Measurements from ENCODE around the gene PPEF2. TPM values are rescaled to one million over a fixed set of nuclear protein-coding genes. Genes with fewer than 3 reads are reported as not detected.

The PPEF2 gene
- total RNA-seq, 2 donors from 2014 or later, result not detected

DNA sequence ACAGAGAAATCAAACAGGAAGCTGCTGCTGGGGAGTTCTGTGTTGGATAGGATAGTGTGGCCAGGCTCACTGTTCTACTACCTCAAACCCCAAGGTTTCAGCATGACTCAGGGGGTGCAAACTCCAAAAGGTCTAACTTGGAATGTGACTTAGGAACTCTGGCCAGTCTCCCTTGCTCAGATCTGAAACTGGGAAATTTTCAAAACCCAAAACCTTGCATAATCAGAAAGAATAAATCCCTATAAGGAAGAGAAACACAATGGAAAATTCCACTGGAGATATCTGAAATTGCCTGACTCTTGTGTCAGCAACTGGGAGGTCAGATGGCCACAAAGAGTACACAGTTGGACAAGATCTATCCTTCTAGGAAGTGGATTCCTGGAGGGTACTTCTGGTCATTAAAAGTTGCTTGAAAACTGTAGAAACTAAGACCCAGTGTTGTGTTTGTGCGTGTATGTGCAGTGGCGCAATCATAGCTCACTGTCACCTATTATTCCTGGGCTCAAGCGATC lies 58.0 kb downstream of the PPEF2 start:
- no peaks in the 10 kb centered on the region for H3K27me3 ChIP-seq (ENCODE audit: control insufficient read depth, insufficient read depth, low read length, poor library complexity, severe bottlenecking)
- no peak overlapping the region for H3K9ac ChIP-seq (ENCODE audit: extremely low read depth, low read length, poor library complexity, severe bottlenecking)
- H3K4me1 Mint-ChIP-seq, result peaks cover 9% of the 10 kb centered on the region
- no peaks in the 10 kb centered on the region for H3K27me3 Mint-ChIP-seq (ENCODE audit: insufficient read depth)
- H3K9me3 Mint-ChIP-seq, result no peaks in the 10 kb centered on the region
- no peaks in the 10 kb centered on the region for H3K4me1 ChIP-seq (ENCODE audit: control insufficient read depth, insufficient read depth, low read length)
- no peak overlapping the region for H3K4me3 ChIP-seq (ENCODE audit: low read length)
- no peak overlapping the region for H3K27ac Mint-ChIP-seq
- WGBS, 2 experiments (ENCODE audit: insufficient coverage in 1 of 2, insufficient read length in 1 of 2), result 92 to 97% methylated on average over 2 to 3 of the region's 3 CpGs
- H3K27ac ChIP-seq (ENCODE audit: low read depth, low read length), result no peak overlapping the region
- TF ChIP-seq, protein P1, sequence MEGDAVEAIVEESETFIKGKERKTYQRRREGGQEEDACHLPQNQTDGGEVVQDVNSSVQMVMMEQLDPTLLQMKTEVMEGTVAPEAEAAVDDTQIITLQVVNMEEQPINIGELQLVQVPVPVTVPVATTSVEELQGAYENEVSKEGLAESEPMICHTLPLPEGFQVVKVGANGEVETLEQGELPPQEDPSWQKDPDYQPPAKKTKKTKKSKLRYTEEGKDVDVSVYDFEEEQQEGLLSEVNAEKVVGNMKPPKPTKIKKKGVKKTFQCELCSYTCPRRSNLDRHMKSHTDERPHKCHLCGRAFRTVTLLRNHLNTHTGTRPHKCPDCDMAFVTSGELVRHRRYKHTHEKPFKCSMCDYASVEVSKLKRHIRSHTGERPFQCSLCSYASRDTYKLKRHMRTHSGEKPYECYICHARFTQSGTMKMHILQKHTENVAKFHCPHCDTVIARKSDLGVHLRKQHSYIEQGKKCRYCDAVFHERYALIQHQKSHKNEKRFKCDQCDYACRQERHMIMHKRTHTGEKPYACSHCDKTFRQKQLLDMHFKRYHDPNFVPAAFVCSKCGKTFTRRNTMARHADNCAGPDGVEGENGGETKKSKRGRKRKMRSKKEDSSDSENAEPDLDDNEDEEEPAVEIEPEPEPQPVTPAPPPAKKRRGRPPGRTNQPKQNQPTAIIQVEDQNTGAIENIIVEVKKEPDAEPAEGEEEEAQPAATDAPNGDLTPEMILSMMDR (conservative IDR thresholded peaks at IDR 0.05), result no peak
- DNase-seq, result no peak
- no peaks in the 10 kb centered on the region for H3K36me3 ChIP-seq (ENCODE audit: control insufficient read depth, insufficient read depth, low read length)
- no peak overlapping the region for H3K4me3 Mint-ChIP-seq
- no peaks in the 10 kb centered on the region for H3K9me3 ChIP-seq (ENCODE audit: control insufficient read depth, low read length)
- no peaks in the 10 kb centered on the region for H3K36me3 Mint-ChIP-seq (ENCODE audit: low read depth)

GRCh38 chr4:75843596-75843995 lies 58.7 kb downstream of the PPEF2 start:
- Mint-ChIP-seq H3K4me1 (peaks cover 9% of the 10 kb centered on the region), H3K4me3 (no peak overlapping the region), H3K27ac (no peak overlapping the region), H3K9me3 (no peaks in the 10 kb centered on the region), H3K27me3 (ENCODE audit: insufficient read depth) (no peaks in the 10 kb centered on the region), H3K36me3 (ENCODE audit: low read depth) (no peaks in the 10 kb centered on the region)
- H3K4me1 ChIP-seq (ENCODE audit: control insufficient read depth, insufficient read depth, low read length), result no peaks in the 10 kb centered on the region
- DNase-seq, result no peak
- 91 to 93% methylated on average over 4 of the region's 4 CpGs for WGBS, 2 experiments (ENCODE audit: insufficient coverage in 1 of 2, insufficient read length in 1 of 2)
- TF ChIP-seq, protein P1 (conservative IDR thresholded peaks at IDR 0.05), result no peak
- H3K27ac ChIP-seq (ENCODE audit: low read depth, low read length), result no peak overlapping the region
- H3K36me3 ChIP-seq (ENCODE audit: control insufficient read depth, insufficient read depth, low read length), result no peaks in the 10 kb centered on the region
- H3K9ac ChIP-seq (ENCODE audit: extremely low read depth, low read length, poor library complexity, severe bottlenecking), result no peak overlapping the region
- no peak overlapping the region for H3K4me3 ChIP-seq (ENCODE audit: low read length)
- no peaks in the 10 kb centered on the region for H3K9me3 ChIP-seq (ENCODE audit: control insufficient read depth, low read length)
- H3K27me3 ChIP-seq (ENCODE audit: control insufficient read depth, insufficient read depth, low read length, poor library complexity, severe bottlenecking), result no peaks in the 10 kb centered on the region

DNA sequence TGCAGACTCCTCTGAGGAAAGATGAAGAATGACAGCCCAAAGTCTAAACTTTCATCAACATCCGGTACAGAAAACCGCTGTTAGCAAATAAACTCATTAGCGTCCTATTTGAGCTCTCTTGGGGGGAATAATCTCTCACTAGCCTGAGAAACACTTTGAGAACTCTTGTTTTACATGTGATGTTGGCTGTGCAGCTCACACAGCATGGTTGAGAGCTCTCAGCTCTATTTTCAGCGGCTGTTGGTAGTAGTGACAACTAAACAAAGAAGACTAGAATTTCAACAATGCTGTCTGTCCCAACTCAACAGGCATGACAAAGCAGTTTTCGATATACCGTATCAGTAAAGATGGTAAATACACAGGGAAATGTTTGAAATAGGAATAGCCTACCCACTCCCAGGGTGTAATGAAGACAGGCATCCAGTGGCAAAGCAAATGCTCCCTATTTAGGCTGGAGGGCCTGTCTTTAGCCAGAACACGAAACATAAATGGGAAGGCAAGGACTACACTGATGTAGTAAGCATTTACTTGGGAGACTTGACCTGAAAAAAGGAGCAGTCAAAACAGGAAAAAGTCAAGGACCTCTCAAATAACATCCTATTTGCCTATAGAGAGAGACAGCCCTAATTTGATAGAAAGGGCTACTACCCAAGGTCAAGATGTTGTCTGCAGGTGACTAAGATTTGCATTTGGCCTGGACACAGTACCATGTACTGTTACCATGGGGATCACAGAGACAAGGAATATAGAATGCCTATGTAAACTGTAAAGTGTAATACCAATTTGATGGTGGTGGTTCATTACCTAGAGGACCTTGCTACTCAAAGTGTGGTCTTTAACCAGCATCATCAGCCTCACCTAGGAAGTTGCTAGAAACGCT lies 60.4 kb downstream of the PPEF2 start:
- Mint-ChIP-seq H3K4me1 (peaks cover 9% of the 10 kb centered on the region), H3K27me3 (ENCODE audit: insufficient read depth) (no peaks in the 10 kb centered on the region), H3K36me3 (ENCODE audit: low read depth) (no peaks in the 10 kb centered on the region), H3K9me3 (peaks cover 3% of the 10 kb centered on the region), H3K4me3 (no peak overlapping the region), H3K27ac (no peak overlapping the region)
- no peak overlapping the region for H3K9ac ChIP-seq (ENCODE audit: extremely low read depth, low read length, poor library complexity, severe bottlenecking)
- TF ChIP-seq, protein P1 (conservative IDR thresholded peaks at IDR 0.05), result no peak
- H3K36me3 ChIP-seq (ENCODE audit: control insufficient read depth, insufficient read depth, low read length), result no peaks in the 10 kb centered on the region
- WGBS, 2 experiments (ENCODE audit: insufficient coverage in 1 of 2, insufficient read length in 1 of 2), result 87 to 97% methylated on average over 4 to 7 of the region's 8 CpGs
- H3K27ac ChIP-seq (ENCODE audit: low read depth, low read length), result peak overlapping the region; percentile 72
- no peak overlapping the region for H3K4me3 ChIP-seq (ENCODE audit: low read length)
- H3K27me3 ChIP-seq (ENCODE audit: control insufficient read depth, insufficient read depth, low read length, poor library complexity, severe bottlenecking), result no peaks in the 10 kb centered on the region
- no peak for DNase-seq
- no peaks in the 10 kb centered on the region for H3K9me3 ChIP-seq (ENCODE audit: control insufficient read depth, low read length)
- no peaks in the 10 kb centered on the region for H3K4me1 ChIP-seq (ENCODE audit: control insufficient read depth, insufficient read depth, low read length)
